HepG2 (cell line): Measurements from ENCODE around the gene OR8B8.
"Not testable (repeated sequence)": the region's sequence is repeated elsewhere in the genome, so short reads cannot be mapped to it uniquely, and the experiment has no call there.

Source experiments
- AKNA ChIP-seq: sonication (generic); formaldehyde crosslinking; IDR thresholded peaks from 2 replicates; pipeline ENCODE4 v1.4.0; 2020; ENCODE audit warnings: missing genetic modification reagents, borderline replicate concordance
- CBFB ChIP-seq: sonication (generic); formaldehyde crosslinking; IDR thresholded peaks from 2 replicates; pipeline ENCODE4 v1.4.0; 2020; ENCODE audit warnings: missing genetic modification reagents
- CBX5 ChIP-seq: sonication (generic); formaldehyde crosslinking; IDR thresholded peaks from 2 replicates; pipeline ENCODE4 v1.4.0; 2020; ENCODE audit warnings: missing genetic modification reagents, borderline replicate concordance
- CTCF ChIP-seq: sonication (generic); formaldehyde crosslinking; IDR thresholded peaks from 2 replicates; pipeline ENCODE4 v1.5.0; 2020; ENCODE audit warnings: mild to moderate bottlenecking, missing genetic modification reagents, moderate library complexity
- EP300 ChIP-seq, 3 experiments: sonication (generic) in 1 of 3; formaldehyde crosslinking in 1 of 3; IDR thresholded peaks; 2 replicates each; pipeline versions ENCODE4 v1.5.1 to v1.6.1; 2011 to 2020; ENCODE audit warnings: low read depth in 2 of 3, low read length in 2 of 3, borderline replicate concordance in 1 of 3, improper control_type of control experiment in 1 of 3, mild to moderate bottlenecking in 1 of 3, missing genetic modification reagents in 1 of 3, moderate library complexity in 1 of 3
- FOXC1 ChIP-seq: sonication (generic); formaldehyde crosslinking; IDR thresholded peaks from 2 replicates; pipeline ENCODE4 v1.8.0; 2022; ENCODE audit warnings: mild to moderate bottlenecking, missing genetic modification reagents, borderline replicate concordance
- HNF1A ChIP-seq, 2 experiments: sonication (generic) in 1 of 2; formaldehyde crosslinking in 1 of 2; IDR thresholded peaks; 2 replicates each; pipeline versions ENCODE4 v1.4.0 to v1.6.1; 2016 to 2020; ENCODE audit warnings: borderline replicate concordance in 1 of 2, low read depth in 1 of 2, mild to moderate bottlenecking in 1 of 2, missing genetic modification reagents in 1 of 2
- PRPF4 ChIP-seq: fragments of 200-400 bp; formaldehyde crosslinking; IDR thresholded peaks from 2 replicates; pipeline ENCODE4 v1.6.1; 2016; ENCODE audit warnings: low read length, low read depth; ENCODE audit not compliant: poor library complexity, severe bottlenecking
- RAD51 ChIP-seq: fragments of 450-650 bp; IDR thresholded peaks from 2 replicates; pipeline ENCODE4 v1.6.1; 2016; ENCODE audit warnings: borderline replicate concordance
- TBX2 ChIP-seq: sonication (generic); formaldehyde crosslinking; IDR thresholded peaks from 2 replicates; pipeline ENCODE4 v1.5.0; 2020; ENCODE audit warnings: missing genetic modification reagents, mild to moderate bottlenecking, borderline replicate concordance
- ZBTB4 ChIP-seq: sonication (generic); formaldehyde crosslinking; IDR thresholded peaks from 2 replicates; pipeline ENCODE4 v1.4.0; 2020; ENCODE audit warnings: missing genetic modification reagents, mild to moderate bottlenecking, borderline replicate concordance
- ZNF674 ChIP-seq: sonication (generic); formaldehyde crosslinking; IDR thresholded peaks from 2 replicates; pipeline ENCODE4 v1.5.0; 2020; ENCODE audit warnings: low read depth, mild to moderate bottlenecking, missing genetic modification reagents
- ZNF772 ChIP-seq: sonication (generic); formaldehyde crosslinking; IDR thresholded peaks from 2 replicates; pipeline ENCODE4 v1.5.0; 2020; ENCODE audit warnings: mild to moderate bottlenecking, missing genetic modification reagents
- ZSCAN20 ChIP-seq: sonication (generic); formaldehyde crosslinking; IDR thresholded peaks from 2 replicates; pipeline ENCODE4 v1.4.0; 2020; ENCODE audit warnings: missing genetic modification reagents, mild to moderate bottlenecking, borderline replicate concordance

- TF ChIP-seq CBFB (CRISPR knock-in tag); PRPF4; EP300 (IDR thresholded peaks at IDR 0.05; ENCODE audit: low read depth in 2 of 2, low read length in 2 of 2); EP300 (CRISPR knock-in tag; IDR thresholded peaks at IDR 0.05; ENCODE audit: borderline replicate concordance); CTCF (CRISPR knock-in tag); ZSCAN20 (CRISPR knock-in tag); HNF1A (IDR thresholded peaks at IDR 0.05; ENCODE audit: low read depth); HNF1A (CRISPR knock-in tag; IDR thresholded peaks at IDR 0.05; ENCODE audit: borderline replicate concordance); ZNF772; AKNA (CRISPR knock-in tag); RAD51; CBX5 (CRISPR knock-in tag); ZBTB4 (CRISPR knock-in tag); TBX2 (CRISPR knock-in tag); ZNF674 (CRISPR knock-in tag); FOXC1: not testable (repeated sequence)
These were observed 48.6 kb downstream of the OR8B8 start for GRCh38 chr11:124396847-124397246.
